Measurements from ENCODE around the gene MBOAT1. TPM values are rescaled to one million over a fixed set of nuclear protein-coding genes. Genes with fewer than 3 reads are reported as not detected.

Gene MBOAT1
- polyA plus RNA-seq, 1 of the 3 experiments (the other 2 are of a cell fraction) = 3.0 TPM

GRCh38 chr6:20229881-20230280 lies 17.6 kb upstream of the MBOAT1 start:
- H3K4me1 ChIP-seq (ENCODE audit: control insufficient read depth in 1 of 2, insufficient read depth in 2 of 2, low read depth in 1 of 2, low read length in 1 of 2) = no peaks in the 10 kb centered on the region
- H3K4me2 ChIP-seq = no peak overlapping the region
- H3K4me3 ChIP-seq (ENCODE audit: low read depth in 2 of 2, low read length in 1 of 2) = no peak overlapping the region
- no peaks in the 10 kb centered on the region for H3K9me2 ChIP-seq
- TF ChIP-seq RFX5 (IDR thresholded peaks at IDR 0.05; ENCODE audit: low read length) = no peak
- TF ChIP-seq RCOR1 (IDR thresholded peaks at IDR 0.05; ENCODE audit: low read length) = no peak
- TF ChIP-seq PBX3 (IDR thresholded peaks at IDR 0.05) = no peak
- no peak for TF ChIP-seq MAX (IDR thresholded peaks at IDR 0.05; ENCODE audit: low read depth)
- no peak for TF ChIP-seq ELF1 (IDR thresholded peaks at IDR 0.05)
- no peak for TF ChIP-seq TEAD4 (IDR thresholded peaks at IDR 0.05; ENCODE audit: borderline replicate concordance, insufficient read depth)
- TF ChIP-seq YY1 (IDR thresholded peaks at IDR 0.05; ENCODE audit: low read depth) = no peak
- H2AFZ ChIP-seq (ENCODE audit: low read depth) = no peak overlapping the region
- POLR2A ChIA-PET = no interaction called here
- H3K27me3 ChIP-seq (ENCODE audit: insufficient read depth) = no peaks in the 10 kb centered on the region
- H3K9me3 ChIP-seq = no peaks in the 10 kb centered on the region
- H3K9ac ChIP-seq = no peak overlapping the region
- H3K36me3 ChIP-seq (replicated peaks in 1 of 2; ENCODE audit: control insufficient read depth in 1 of 2, insufficient read depth in 2 of 2, low read length in 1 of 2) = no peaks in the 10 kb centered on the region
- no peaks in the 10 kb centered on the region for H3K79me2 ChIP-seq (ENCODE audit: insufficient read depth)
- 71% methylated on average over 2 of the region's 4 CpGs for WGBS (ENCODE audit: low lambda C conversion rate)
- CTCF ChIA-PET = interaction anchor here (1.2 kb wide), 1 partner anchor 17 kb away, joined by 3 read pairs; no protein-coding TSS in a partner anchor
- H3K27ac ChIP-seq (ENCODE audit: low read depth in 2 of 2, low read length in 1 of 2) = no peak overlapping the region
- no peak for DNase-seq
- H3F3A ChIP-seq (replicated peaks; ENCODE audit: insufficient read depth) = no peaks in the 10 kb centered on the region
- no peaks in the 10 kb centered on the region for H4K20me1 ChIP-seq (ENCODE audit: insufficient read depth)

- POLR2A ChIA-PET = no interaction called here
These were observed 15.1 kb upstream of the MBOAT1 start for GRCh38 chr6:20227350-20227749.

More at GRCh38 chr6:20227350-20227749, 15.1 kb upstream of the MBOAT1 start:
- no peaks in the 10 kb centered on the region for H3K79me2 ChIP-seq (ENCODE audit: insufficient read depth)
- no peak overlapping the region for H3K4me2 ChIP-seq
- H3K36me3 ChIP-seq (replicated peaks in 1 of 2; ENCODE audit: control insufficient read depth in 1 of 2, insufficient read depth in 2 of 2, low read length in 1 of 2) = no peaks in the 10 kb centered on the region
- no peak overlapping the region for H3K4me3 ChIP-seq (ENCODE audit: low read depth in 2 of 2, low read length in 1 of 2)
- no peak overlapping the region for H3K27ac ChIP-seq (ENCODE audit: low read depth in 2 of 2, low read length in 1 of 2)
- CTCF ChIA-PET = no interaction called here
- no peaks in the 10 kb centered on the region for H3F3A ChIP-seq (replicated peaks; ENCODE audit: insufficient read depth)
- no peak for TF ChIP-seq USF1 (IDR thresholded peaks at IDR 0.05; ENCODE audit: borderline replicate concordance, low read depth)
- TF ChIP-seq GABPA (IDR thresholded peaks at IDR 0.05; ENCODE audit: low read depth) = no peak
- no peak for TF ChIP-seq TAF1 (IDR thresholded peaks at IDR 0.05; ENCODE audit: borderline replicate concordance, low read depth, low read length)
- no peak for TF ChIP-seq RFX5 (IDR thresholded peaks at IDR 0.05; ENCODE audit: low read length)
- no peak for TF ChIP-seq FOSL2 (IDR thresholded peaks at IDR 0.05; ENCODE audit: borderline replicate concordance, low read depth)
- no peak for TF ChIP-seq FOXJ3 (CRISPR knock-in tag; IDR thresholded peaks at IDR 0.05)
- TF ChIP-seq JUND (IDR thresholded peaks at IDR 0.05) = no peak
- no peak for TF ChIP-seq EP300 (IDR thresholded peaks at IDR 0.05; ENCODE audit: borderline replicate concordance in 1 of 2, low read depth in 1 of 2, low read length in 1 of 2)
- TF ChIP-seq MEF2A (IDR thresholded peaks at IDR 0.05; ENCODE audit: borderline replicate concordance, low read depth) = no peak
- TF ChIP-seq TCF12 (IDR thresholded peaks at IDR 0.05) = no peak
- H3K4me1 ChIP-seq (ENCODE audit: control insufficient read depth in 1 of 2, insufficient read depth in 2 of 2, low read depth in 1 of 2, low read length in 1 of 2) = no peaks in the 10 kb centered on the region
- no peaks in the 10 kb centered on the region for H4K20me1 ChIP-seq (ENCODE audit: insufficient read depth)
- no peak for DNase-seq
- WGBS (ENCODE audit: low lambda C conversion rate) = 72% methylated on average over 2 of the region's 2 CpGs
- H3K9me3 ChIP-seq = no peaks in the 10 kb centered on the region
- no peaks in the 10 kb centered on the region for H3K27me3 ChIP-seq (ENCODE audit: insufficient read depth)
- H3K9ac ChIP-seq = no peak overlapping the region
- H2AFZ ChIP-seq (ENCODE audit: low read depth) = no peak overlapping the region
- no peaks in the 10 kb centered on the region for H3K9me2 ChIP-seq

Data from SK-N-SH (cell line).